ENCODE data around the gene SIVA1. TPM values are rescaled to one million over a fixed set of nuclear protein-coding genes. Genes with fewer than 3 reads are reported as not detected.

Gene SIVA1
- polyA plus RNA-seq, 1 experiment: 49.7 TPM

- DNase-seq (ENCODE audit: low read depth, low spot score): no peak
- ChIA-PET POLR2A (no interaction called here), CTCF (interaction anchor here (0.6 to 2.6 kb wide), 4 partner anchors 25 to 989 kb away, joined by 3 to 11 read pairs (median 3); no protein-coding TSS in a partner anchor)
- Histone ChIP-seq H3K27me3 (ENCODE audit: control insufficient read depth, insufficient read depth, low read length) (no peaks in the 10 kb centered on the region), H3K27ac (ENCODE audit: low read depth, low read length) (no peak overlapping the region), H3K4me3 (ENCODE audit: low read depth, low read length) (no peak overlapping the region; the same call in 1 of the 2 replicates), H3K9me3 (ENCODE audit: control insufficient read depth, insufficient read depth, low read length) (no peaks in the 10 kb centered on the region; the same call in 1 of the 2 replicates)
- TF ChIP-seq CTCF (IDR thresholded peaks at IDR 0.05; ENCODE audit: low read depth, low read length): 0 out of 2 replicates have a peak, but pooled peaks have one; percentile 10
These were observed 40.2 kb downstream of the SIVA1 start for GRCh38 chr14:104792945-104793702.

GRCh38 chr14:104793703-104793959 is 40.7 kb downstream of the SIVA1 start:
- ChIA-PET POLR2A (interaction anchor here (1.0 kb wide), 1 partner anchor 9 kb away, joined by 3 read pairs; no protein-coding TSS in a partner anchor), CTCF (interaction anchor here (0.6 to 2.6 kb wide), 2 partner anchors 25 to 293 kb away, joined by 3 to 11 read pairs; no protein-coding TSS in a partner anchor)
- Histone ChIP-seq H3K27ac (ENCODE audit: low read depth, low read length) (no peak overlapping the region), H3K4me3 (ENCODE audit: low read depth, low read length) (peak overlapping the region; percentile 79), H3K27me3 (ENCODE audit: control insufficient read depth, insufficient read depth, low read length) (no peaks in the 10 kb centered on the region), H3K9me3 (ENCODE audit: control insufficient read depth, insufficient read depth, low read length) (no peaks in the 10 kb centered on the region; the same call in 1 of the 2 replicates)
- no peak for TF ChIP-seq CTCF (IDR thresholded peaks at IDR 0.05; ENCODE audit: low read depth, low read length)
- no peak for DNase-seq (ENCODE audit: low read depth, low spot score)

GRCh38 chr14:104794099-104794498 is 41.2 kb downstream of the SIVA1 start:
- peak overlapping the region; percentile 79 for H3K4me3 ChIP-seq (ENCODE audit: low read depth, low read length)
- TF ChIP-seq CTCF (IDR thresholded peaks at IDR 0.05; ENCODE audit: low read depth, low read length): no peak
- ChIA-PET CTCF (interaction anchor here (0.6 to 2.6 kb wide), 3 partner anchors 26 to 293 kb away, joined by 3 to 11 read pairs (median 3); no protein-coding TSS in a partner anchor), POLR2A (interaction anchor here (1.0 kb wide), 1 partner anchor 9 kb away, joined by 3 read pairs; no protein-coding TSS in a partner anchor)
- no peak for DNase-seq (ENCODE audit: low read depth, low spot score)
- H3K27ac ChIP-seq (ENCODE audit: low read depth, low read length): peak overlapping the region; percentile 31
- no peaks in the 10 kb centered on the region for H3K27me3 ChIP-seq (ENCODE audit: control insufficient read depth, insufficient read depth, low read length)
- no peaks in the 10 kb centered on the region; the same call in 1 of the 2 replicates for H3K9me3 ChIP-seq (ENCODE audit: control insufficient read depth, insufficient read depth, low read length)

- Histone ChIP-seq H3K9me3 (ENCODE audit: control insufficient read depth, insufficient read depth, low read length) (no peaks in the 10 kb centered on the region; the same call in 1 of the 2 replicates), H3K27me3 (ENCODE audit: control insufficient read depth, insufficient read depth, low read length) (no peaks in the 10 kb centered on the region), H3K4me3 (ENCODE audit: low read depth, low read length) (peak overlapping the region; percentile 79), H3K27ac (ENCODE audit: low read depth, low read length) (peak overlapping the region; percentile 31)
- no peak for DNase-seq (ENCODE audit: low read depth, low spot score)
- ChIA-PET CTCF (interaction anchor here (1.1 to 2.6 kb wide), 3 partner anchors 23 to 27 kb away, joined by 3 to 11 read pairs (median 3); no protein-coding TSS in a partner anchor), POLR2A (interaction anchor here (0.7 to 1.0 kb wide), 2 partner anchors 8 to 10 kb away, joined by 3 read pairs; no protein-coding TSS in a partner anchor)
- TF ChIP-seq CTCF (IDR thresholded peaks at IDR 0.05; ENCODE audit: low read depth, low read length): no peak
These were observed 41.7 kb downstream of the SIVA1 start for GRCh38 chr14:104794631-104794992.
